GOT3 (cell line): ENCODE data around the gene FCRL2.

Experiments
- DNase-seq: peaks from one replicate; lab custom pipeline; 2025; ENCODE audit warnings: mixed read lengths; lab: John Stamatoyannopoulos, UW

FCRL2 gene, protein sequence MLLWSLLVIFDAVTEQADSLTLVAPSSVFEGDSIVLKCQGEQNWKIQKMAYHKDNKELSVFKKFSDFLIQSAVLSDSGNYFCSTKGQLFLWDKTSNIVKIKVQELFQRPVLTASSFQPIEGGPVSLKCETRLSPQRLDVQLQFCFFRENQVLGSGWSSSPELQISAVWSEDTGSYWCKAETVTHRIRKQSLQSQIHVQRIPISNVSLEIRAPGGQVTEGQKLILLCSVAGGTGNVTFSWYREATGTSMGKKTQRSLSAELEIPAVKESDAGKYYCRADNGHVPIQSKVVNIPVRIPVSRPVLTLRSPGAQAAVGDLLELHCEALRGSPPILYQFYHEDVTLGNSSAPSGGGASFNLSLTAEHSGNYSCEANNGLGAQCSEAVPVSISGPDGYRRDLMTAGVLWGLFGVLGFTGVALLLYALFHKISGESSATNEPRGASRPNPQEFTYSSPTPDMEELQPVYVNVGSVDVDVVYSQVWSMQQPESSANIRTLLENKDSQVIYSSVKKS

DNA sequence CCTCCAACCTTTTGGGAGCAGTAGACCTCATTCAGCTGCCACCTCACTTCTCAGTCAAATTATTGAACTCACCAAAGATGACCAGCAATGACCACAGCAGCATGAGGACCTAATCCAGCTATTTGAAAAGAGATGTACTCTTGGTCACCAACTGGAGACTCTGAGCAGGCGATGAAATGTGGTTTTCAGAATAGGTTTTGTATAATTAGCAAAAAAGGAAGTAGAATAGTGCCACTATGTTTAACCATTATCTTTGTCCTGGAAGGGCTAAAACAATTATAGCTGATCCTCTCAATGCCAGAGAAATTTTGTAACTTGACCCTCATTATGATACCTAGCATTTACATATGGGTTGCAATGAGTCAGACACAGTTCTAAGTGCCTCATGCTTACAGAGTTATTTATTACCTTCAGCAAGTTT, at the start of gene FCRL2:
FCRL2 (minus strand) TSS at position 162 of the 421 bp plus-strand sequence; CDS start at position 103, 59 bp downstream.
- DNase-seq, result no peak

DNA sequence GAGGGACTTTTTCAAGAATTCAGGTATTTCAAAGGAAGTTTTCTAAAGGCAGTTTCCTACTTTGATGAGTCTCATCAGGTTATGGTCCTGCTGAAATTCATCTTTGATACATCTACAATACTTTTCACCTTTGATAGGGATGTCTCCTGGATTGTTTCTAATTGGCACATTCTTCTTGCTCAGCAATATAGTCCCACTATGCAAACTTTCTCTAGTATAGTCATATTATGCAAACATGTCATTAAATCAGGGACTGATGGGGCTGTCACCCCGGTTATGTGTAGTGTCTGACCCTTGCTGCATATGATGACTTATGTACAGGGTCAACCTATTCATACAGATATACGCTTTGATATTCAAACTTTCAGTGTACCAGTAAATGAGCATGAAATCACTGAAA, 43.4 kb upstream of the FCRL2 start:
- no peak for DNase-seq

DNA sequence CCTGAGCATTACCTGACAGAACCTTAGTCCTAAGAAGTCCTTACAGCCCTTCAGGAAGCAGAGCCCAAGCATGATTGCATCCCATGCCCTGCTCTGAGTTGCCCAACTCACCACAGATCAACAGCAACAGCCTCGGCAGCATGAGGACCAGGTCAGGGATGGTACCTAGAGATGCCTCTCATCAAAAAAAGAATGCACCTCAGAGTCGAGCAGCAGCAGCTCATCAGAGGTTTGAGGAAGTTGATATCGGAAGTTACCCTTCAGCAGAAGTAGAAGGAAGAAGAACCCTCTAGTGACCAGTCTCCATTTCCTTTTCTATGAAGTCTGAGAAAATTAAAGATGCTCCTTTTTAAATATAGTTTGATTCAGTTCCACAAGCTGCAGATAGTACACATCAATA, 43.0 kb upstream of the FCRL2 start, which contains the start of gene FCRL1:
FCRL1 (minus strand) TSS at position 225 of the 400 bp plus-strand sequence; CDS start at position 142, 83 bp downstream.
- no peak for DNase-seq

DNA sequence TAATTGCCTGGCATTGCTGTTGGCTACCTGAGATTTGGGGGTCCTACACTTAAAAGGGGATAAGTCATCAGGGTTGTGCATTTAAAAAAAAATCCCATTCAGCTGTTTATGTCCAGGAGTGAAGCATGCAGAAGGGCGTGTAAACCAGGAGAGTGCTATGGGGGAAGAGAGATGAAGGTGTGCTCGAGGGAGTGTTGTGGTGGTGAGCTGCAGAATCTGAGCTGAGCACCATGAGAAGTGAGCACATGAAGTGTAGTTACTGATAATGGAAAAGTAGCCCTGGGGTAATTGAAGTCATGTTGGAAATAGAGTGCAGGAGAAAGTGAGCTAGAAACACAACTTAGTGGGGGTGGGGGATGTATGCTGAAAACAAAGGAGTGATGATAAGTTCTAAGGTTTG, 42.3 kb upstream of the FCRL2 start:
- DNase-seq, result no peak

DNA sequence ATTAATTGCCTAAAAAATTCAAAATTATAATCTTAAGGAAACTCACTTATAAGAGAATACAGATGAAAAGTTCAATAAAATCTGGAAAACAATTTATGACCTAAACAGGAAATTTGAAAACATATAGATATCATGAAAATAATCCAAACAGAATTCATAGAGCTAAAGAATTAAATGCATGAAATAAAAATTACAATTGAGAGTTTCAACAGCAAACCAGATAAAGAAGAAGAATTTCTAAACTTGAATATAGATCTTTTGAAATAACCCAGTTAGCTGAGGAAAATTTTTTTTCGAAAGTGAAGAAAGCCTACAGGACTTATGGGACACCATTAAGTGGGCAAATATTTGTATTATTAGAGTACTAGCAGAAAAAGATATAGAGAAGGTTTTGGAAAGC, 36.3 kb upstream of the FCRL2 start:
- no peak for DNase-seq

DNA sequence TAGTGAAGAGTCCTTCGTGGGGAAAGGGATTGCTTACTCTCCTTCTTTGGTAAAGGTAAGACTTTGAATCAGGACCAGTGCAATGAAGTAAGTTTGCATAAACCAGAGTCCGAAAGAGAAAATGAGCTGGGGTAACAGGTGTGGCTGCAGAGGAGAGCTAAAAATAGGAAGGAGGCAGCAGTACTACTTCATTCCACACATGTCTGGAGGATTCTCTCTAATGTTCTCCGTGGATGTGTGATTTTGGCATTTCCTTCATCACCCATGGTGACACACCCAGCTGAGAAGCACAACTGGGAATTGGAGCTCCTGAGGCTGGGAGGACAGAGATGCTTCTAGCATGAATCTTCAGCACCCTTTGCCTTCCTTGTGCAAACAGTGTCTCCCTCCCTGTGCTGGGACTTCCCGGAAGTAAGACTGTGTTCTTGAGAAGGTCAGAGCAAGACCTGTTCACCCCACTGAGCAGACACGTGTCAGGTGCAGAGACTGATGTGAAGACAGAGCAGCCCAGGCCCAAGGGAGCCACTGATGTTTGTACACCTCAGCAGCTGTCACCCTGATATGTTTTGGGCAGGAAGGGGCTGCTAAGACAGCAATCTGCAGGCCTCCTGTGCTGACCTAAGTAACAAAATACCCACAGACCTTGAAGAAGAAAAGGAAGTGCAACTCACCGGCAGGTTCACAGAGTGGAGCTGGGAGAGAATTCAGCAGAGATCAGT, 29.7 kb upstream of the FCRL2 start:
- DNase-seq, result no peak

DNA sequence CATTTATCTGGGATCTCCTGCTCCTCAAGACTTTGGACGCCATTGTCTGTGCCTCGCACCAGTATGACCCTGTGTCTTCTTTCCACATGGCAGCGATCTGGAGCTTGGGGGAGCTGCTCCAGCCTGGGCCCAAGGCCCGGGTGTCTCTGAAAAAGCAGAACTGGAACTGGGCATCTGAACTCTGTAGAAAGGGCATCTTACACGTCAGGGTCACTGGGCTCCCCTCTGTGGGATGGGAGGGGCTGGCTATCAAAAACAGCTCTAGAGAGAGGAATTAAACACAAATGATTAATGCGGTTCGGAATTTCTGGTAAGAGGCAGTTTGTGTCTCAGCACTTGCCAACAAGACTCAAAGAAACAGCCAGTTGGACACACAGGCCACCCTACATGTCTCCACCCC, 26.9 kb upstream of the FCRL2 start:
- no peak for DNase-seq

DNA sequence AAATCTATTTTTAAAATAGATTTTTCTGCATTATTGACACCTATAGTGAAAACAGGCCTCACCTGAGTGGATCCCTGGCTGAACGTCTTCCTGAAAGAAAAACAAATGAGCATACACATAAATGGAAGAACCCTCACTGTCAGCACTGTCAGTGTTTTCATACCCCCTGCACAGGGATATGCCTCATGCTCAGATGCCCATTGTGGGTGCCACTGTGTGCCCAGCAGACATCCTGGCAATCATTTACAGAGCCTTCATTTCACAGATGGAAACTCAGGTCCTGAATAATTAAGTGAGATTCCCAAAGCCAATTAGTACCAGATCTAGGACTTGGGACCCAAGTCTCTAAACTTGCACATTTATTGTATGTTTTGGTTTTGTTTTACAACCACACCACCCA, 23.1 kb upstream of the FCRL2 start:
- DNase-seq, result no peak

DNA sequence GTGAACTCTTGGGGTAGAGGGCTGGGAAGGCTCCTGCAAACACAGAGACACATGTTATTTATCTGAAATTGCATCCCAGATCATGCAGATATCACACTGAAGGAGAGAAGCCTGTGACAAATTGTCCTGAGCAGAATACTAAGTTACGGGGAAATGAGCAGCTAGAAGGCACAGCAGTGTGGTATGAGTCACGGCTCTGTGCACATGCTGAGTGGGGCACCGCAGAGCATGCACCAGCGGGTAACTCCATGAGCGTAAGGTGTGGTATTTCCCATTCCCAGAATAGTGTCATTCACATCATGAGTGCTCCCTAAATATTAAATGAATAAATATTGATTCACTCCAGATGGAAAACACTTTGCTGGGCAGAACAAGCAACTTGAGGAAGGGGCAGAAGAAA, 21.3 kb upstream of the FCRL2 start:
- DNase-seq, result no peak

DNA sequence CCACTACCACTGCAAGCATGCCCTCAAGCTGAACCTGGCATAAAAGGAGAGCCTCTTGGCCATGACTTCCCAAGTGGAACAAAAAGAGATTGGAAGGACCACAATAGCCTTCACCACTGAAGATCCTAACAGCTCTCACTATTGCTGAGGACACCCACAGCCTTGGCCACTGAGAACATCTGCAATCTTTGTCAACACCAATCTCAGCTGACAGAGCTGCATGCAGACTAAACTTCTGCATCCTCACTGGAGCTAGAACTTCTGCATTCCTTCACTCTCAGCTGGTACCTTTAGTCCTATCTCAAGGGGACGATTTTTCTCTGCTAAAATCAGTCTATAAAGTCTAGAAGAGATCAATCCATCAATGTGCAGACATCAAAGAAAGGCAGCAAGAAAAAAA, 8.3 kb upstream of the FCRL2 start:
- no peak for DNase-seq

DNA sequence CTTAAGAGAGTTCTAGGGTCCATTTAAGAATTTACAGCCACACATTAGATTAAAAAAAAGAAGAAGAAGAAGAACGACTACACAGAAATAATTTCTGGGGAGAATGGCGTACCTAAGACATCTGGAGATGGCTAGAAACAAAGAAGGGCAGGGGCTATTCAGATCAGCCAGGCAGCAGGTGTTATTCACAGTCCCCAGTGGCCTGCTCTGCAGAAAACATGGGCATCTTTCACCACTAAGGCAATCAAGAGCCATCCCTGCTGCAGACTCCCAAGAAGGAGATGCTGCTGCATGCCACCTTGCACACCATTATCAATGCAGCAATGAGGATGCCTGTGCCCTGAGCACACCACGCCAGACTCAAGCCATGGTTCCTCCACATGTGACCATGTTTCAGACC, 7.9 kb upstream of the FCRL2 start:
- DNase-seq, result no peak

DNA sequence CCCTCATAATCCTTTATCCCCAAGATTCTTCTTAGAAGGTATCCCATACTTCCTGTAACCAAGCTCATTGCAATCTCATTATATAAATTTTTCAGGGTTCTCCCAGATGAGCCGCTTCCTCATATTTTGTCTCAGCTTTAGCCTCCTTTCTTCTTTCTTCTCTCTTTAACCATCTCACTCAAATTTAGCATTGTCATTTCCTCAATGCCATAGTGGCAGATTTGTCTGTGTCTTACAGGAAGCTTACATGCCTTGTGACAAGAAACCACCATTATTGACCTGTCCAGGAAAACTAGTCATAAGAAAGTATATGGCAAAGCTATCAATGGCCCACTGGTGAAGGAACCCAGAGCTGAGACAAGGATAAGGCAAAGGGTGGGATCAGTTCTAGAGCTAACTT, 6.0 kb upstream of the FCRL2 start:
- no peak for DNase-seq

DNA sequence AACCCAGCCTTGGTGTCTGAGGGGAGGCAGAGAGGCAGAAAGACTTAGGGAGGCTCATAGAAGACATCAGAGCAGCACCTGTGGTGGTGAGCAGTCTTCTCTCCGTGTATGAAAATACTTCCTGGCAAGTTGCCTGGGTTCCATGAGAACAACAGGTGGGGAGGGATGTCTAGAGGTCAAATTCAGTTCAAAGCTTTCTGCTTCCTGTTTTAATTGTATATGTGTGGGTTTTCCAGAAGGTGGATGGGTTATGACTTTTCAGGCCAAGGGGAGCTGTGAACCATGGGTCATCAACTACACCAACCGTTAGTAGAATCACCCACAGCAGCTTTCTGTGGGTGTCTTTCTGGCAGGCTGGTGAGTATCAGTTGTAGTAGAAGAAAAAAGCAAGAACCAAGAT, 4.1 kb upstream of the FCRL2 start:
- no peak for DNase-seq

DNA sequence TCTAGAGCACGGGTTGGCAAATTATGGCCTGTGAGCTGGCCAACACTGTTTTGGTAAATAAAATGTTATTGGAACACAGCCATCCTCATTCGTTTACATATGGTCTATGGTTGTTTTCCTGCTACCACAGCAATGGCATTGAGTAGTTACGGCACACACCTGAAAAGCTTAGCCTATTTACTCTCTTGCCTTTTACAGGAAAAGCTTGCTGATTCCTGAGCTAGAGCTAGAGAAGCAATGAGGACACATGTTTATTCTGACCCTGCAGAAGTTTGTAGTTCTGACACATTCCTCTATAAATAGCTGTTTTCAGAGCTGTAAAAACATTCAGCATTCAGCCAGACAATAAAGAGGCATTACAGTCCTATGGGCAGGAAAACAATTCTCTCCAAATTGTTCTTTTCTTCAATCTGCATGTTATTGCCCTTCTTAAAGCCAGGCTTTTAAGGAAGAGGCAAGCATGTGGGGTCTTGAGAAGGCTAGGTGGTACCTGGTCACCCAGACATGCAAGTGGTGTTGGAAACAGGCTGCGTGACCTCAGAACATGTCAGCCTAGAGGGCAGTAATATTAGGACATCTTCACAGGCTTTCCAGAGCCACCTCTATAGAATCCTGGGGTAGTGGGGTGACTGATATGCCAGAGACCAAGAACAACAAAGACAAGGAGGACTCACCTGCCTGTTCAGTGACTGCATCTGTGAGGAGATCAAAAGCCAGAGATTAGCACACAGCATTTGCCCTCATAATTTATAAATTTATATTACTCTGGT, 1.6 kb downstream of the FCRL2 start:
- DNase-seq, result no peak

DNA sequence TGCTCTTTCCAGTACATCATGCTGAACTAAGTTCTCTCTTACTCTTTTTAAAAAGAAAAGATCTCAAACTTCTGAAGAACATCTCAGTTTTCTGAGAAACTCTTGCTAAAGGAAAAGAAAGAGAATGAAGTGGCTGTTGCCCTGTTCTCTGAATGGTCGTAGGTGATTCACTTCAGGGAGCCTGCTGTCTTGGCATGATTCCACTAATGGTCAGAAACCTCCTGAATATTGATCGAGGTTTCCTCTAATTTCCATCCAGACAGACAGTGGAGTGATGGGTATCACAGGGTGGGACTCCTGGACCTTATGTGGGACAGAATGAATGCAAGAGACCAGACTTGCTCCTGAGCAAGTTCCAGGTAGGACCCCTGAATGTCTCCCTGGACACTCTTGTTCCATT, 2.5 kb downstream of the FCRL2 start:
- no peak for DNase-seq

DNA sequence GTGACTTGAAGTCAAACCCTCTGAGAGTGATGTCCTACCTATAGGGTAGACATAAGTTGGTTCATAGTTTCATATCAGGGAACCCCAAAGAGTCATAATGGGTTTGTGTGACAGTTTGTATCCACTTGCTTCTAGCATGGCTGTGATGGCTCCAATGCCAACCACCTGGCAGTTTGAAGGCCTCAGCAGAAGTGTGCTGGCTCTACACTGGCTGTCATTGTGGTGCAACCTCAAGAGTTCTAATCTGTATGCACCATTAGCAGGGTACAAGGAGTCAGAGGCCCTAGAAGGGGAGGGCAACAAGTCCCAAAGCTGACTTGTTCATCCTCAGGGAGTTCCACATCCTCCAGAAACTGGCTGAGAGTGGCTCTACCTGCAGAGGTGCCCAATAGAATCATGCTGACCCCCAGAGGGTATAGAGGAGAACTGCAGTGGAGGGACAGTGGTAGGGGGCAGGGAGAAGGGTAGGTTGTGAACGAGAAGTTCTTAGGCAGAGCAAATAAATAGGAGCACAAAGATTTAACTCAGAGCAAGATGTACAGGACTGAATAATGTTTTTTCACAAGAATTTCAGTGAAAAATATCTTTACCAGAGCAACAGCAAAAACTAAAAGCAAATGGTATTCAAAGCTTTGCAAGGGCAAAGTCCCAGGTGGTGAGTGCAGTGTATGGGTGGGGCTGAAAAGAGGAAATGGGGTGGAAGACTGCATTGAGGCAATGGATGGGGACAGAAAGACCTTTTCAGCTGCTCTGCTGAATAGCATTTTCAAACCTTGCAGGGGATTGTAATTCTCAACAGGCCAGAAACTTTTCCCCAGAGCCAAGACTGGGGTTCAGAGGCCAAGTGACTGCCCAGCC, 3.2 kb downstream of the FCRL2 start:
- no peak for DNase-seq

DNA sequence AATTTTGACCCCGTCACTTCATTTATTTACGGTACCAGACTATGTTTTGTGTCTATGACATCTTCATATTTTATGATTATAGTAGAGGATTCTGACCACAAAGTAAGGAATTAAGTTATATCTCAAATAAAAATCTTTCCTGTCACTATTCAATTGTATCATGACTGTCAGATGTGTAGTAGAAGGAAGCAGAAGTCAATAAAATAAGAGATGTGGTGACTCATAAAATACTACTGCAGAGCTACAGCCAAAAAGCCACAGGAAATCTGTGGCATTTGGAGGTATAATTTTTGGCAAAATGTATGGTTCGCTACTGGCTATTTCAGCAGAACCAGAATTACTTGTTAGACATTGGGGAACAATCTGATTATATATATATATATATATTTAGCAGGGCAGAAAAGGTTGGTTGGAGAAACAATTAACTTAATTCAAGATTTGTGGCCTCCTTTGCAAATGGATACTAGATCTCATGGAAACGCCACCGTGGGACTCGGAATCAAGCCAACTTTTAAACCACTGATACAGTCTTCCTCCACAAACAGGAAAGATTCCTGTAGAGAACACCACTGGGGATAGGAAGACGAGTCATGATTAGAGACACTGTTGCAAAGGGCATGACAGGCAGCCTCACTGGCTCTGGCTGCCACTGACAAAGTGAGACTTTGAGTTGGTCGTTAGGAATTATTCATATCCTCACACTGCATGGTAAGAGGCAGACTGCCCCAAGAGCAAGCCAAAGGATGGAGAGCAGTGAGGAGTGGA, 5.1 kb downstream of the FCRL2 start:
- no peak for DNase-seq

DNA sequence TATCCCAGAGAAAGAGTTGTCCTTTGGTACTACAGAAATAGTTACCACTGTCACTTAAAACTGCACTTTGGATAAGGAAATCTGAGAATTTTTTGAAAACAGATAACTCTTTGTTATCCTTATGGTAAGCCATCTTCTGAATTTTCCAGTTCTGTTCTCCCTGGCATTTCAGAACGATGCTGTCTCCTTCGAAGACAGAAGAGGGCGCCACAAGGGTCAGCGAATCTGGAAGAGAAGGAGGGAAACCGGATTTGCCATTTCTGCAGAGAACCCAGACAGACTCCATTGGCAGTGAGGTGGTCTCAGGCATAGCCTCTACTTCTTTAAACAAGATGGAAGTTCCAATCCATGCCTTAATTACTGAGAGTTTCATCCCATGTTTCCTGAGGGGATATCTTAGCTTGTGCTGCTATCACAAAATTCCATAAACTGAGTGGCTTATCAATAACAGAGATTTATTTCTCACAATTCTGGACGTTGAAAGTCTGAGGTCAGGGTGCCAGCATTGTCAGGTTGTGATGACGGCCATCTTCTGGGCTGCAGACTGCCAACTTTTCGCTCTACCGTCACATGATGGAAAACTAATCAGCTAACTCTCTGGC, 6.4 kb downstream of the FCRL2 start:
- no peak for DNase-seq

DNA sequence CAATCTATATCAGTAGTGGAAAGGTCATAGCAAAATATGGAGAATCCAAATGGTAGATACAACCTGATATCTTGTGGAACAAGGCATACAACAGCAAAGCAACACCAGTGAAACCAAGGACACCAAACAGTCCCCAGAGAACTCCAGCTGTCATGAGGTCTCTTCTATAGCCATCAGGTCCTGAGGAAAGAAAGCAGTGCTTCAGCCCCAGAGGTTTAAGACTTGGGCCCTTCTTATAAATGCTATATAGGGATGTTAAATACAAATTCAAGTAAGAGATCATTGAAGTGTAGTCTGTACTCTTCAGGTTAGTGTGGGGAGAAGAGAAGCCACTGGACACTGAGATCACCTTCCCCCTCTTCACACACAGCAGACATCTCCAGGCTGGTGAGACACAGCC, 10.1 kb downstream of the FCRL2 start:
- DNase-seq, result no peak

DNA sequence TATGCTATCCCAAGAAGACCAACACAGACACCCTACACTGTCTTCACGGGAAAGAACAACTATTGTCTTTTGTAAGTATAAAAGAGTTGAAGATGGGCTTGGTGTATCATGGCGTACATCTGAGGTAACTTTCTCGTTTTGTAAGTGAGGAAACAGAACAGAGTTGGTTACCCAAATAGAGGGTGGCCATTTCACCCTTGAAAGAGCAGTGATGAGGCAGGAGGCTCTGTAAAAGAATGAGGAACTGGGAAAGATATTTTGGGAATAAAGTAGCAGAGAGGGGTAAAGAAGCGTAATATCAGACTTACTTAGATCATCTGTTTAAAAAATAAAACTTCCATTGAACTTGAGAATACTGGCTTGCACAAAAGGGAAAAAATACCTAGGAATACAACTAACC, 18.9 kb downstream of the FCRL2 start:
- no peak for DNase-seq
